Left ventricle myocardium inferior (tissue), 1 donor: ENCODE data around the gene KRT75. TPM values are rescaled to one million over a fixed set of nuclear protein-coding genes. Genes with fewer than 3 reads are reported as not detected.

Experiments used
- DNase-seq: peaks from one replicate; pipeline ENCODE4 v3.0.0-alpha.2; 2020
- H3K27ac ChIP-seq: fragments of 200-600 bp; replicated peaks from 2 replicates; pipeline ENCODE4 v1.8.0; 2021
- H3K27me3 ChIP-seq: fragments of 200-600 bp; 2 replicates; pipeline ENCODE4 v1.8.0; 2021; ENCODE audit warnings: low read depth
- H3K36me3 ChIP-seq: fragments of 200-600 bp; 2 replicates; pipeline ENCODE4 v1.8.0; 2021
- H3K4me1 ChIP-seq: fragments of 200-600 bp; 2 replicates; pipeline ENCODE4 v1.8.0; 2021
- H3K4me3 ChIP-seq: fragments of 200-600 bp; 2 replicates; pipeline ENCODE4 v1.8.0; 2021; ENCODE audit warnings: mild to moderate bottlenecking, moderate library complexity
- H3K9me3 ChIP-seq: fragments of 200-600 bp; replicated peaks from 2 replicates; pipeline ENCODE4 v1.8.0; 2021
- intact Hi-C: fragments of 100-400 bp; cut with micrococcal nuclease; formaldehyde crosslinking; loops from one replicate; pipeline ENCODE4 v1.11.0; 2022
- total RNA-seq: library from RNA; stranded (reverse); fragmentation: NEBNext Ultra II Directional; extraction: Animal tissue kit (Norgen Biotek cat#: 25700); gene quantifications from one replicate; pipeline ENCODE4 v1.2.1, GENCODE V29; 2021
- TF ChIP-seq, protein P1 (sequence below): fragments of 200-600 bp; IDR thresholded peaks from 2 replicates; pipeline ENCODE4 v1.8.0; 2021; ENCODE audit warnings: antibody characterized with exemption, mild to moderate bottlenecking, borderline replicate concordance
- donor health status: DM: no; HTN: yes; CAD: no; lungs with severe emphysema.

Gene KRT75
- total RNA-seq, 1 donor from 2014 or later, result not detected

DNA sequence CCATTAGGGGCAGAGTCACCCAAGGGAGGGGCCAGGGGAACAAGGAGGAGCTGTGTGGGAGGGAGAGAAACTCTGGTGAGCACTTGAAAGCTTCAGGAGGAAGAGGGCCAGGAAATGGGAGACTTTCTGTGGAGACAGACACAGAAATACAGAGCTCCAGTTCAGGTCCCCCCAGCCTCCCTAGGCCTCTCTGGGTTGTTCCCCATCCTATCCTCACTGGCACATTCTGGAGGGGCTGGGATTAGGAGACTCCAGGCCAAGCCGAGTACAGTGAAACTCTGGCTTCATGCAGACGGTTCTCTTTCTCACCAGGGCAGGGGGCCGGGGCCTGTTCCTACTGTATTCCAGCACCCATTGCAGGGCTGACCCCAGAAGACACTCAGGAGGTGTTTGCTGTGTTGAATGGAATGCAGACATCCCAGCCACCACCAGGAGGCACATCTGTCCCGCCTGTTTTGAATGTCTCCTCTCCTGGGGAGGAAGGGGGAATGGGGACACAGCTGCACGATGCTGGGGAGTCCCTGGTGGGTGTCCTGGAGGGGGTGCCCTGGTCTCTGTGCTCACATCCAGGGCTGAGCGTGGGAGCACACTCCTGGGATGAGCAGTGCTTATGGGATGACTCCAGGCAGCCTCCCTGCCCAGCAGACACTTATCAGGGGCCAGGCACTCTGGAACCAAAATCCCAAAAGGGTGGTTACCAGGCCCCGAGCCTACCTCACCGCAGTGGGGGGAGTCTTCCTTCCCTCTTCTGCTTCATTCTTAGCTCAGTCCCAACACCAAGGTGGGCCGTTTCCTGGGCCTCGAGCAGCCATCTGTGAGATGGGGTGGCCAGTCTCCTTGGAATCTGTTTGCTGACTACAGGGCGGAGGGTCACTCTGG is 43.2 kb downstream of the KRT75 start:
- intact Hi-C loops, result no loop called here
- Histone ChIP-seq H3K27ac (peak overlapping the region; percentile 12), H3K9me3 (no peaks in the 10 kb centered on the region), H3K4me1 (peaks cover 12% of the 10 kb centered on the region), H3K36me3 (no peaks in the 10 kb centered on the region), H3K4me3 (no peak overlapping the region), H3K27me3 (peaks cover 33% of the 10 kb centered on the region)
- TF ChIP-seq, protein P1, sequence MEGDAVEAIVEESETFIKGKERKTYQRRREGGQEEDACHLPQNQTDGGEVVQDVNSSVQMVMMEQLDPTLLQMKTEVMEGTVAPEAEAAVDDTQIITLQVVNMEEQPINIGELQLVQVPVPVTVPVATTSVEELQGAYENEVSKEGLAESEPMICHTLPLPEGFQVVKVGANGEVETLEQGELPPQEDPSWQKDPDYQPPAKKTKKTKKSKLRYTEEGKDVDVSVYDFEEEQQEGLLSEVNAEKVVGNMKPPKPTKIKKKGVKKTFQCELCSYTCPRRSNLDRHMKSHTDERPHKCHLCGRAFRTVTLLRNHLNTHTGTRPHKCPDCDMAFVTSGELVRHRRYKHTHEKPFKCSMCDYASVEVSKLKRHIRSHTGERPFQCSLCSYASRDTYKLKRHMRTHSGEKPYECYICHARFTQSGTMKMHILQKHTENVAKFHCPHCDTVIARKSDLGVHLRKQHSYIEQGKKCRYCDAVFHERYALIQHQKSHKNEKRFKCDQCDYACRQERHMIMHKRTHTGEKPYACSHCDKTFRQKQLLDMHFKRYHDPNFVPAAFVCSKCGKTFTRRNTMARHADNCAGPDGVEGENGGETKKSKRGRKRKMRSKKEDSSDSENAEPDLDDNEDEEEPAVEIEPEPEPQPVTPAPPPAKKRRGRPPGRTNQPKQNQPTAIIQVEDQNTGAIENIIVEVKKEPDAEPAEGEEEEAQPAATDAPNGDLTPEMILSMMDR, result peak; percentile 53
- no peak for DNase-seq

DNA sequence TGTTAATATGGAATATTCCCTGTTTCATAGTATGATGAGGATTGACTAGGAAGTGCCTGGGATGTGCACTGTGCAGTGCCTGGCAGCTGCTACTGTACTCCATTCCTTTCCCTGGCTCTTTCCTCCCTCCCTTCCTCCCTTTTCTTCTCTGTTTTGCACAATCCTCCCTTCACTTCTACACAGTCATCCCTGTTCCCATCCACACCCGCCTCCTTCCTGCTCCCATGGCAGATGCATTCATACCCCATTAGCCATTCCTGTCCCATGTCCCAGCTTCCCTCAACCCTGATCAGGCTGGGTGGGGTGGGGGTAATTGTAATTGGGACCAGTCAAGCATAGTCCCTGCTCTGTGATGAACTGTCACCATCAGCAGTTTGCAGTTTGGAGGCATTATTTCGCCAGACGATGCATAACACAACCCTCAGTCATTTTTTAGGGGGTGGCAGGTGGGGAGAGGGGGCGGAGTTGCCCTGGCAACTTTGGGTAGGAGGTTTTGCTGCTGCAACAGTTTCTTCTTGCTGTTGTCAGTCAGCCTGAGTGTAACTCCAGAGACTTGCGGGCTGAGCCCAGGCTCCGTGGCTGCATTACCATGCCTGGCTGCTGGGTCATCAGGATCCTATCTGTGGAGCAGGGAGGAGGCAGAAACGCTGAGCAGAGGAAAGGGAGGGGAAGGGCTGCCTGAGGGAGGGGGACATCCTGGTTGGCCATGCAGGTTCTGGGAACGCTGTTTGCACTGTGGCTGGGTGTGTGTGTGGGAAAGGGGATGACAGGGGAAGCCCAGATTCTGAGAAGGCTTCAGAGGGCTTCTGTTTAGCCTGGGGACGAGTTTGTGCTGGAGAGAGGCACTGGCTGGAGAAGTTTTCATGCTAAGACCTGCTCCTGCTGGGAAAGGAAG is 44.6 kb downstream of the KRT75 start:
- no peak for DNase-seq
- peaks cover 12% of the 10 kb centered on the region for H3K4me1 ChIP-seq

DNA sequence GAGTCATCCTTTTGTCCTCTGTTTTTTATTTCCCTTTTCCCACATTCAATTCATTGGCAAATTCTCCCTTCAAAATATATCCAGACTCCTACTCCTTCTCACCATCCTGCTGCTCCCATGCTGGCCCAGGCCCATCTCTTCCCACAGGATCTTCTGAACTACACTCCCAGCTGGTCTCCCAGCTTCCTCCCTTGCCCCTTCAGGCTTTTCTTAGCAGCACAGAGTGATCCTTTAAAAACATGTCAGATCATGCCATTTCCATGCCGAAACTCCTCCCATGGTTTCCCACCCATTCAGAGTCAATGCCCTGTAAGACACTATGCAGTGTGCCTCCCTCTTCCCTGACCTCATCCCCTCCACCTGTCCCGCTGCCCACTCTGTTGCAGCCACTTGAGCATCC is 46.3 kb downstream of the KRT75 start:
- DNase-seq, result no peak
- Histone ChIP-seq H3K4me3 (no peak overlapping the region), H3K9me3 (no peaks in the 10 kb centered on the region), H3K36me3 (no peaks in the 10 kb centered on the region), H3K27ac (no peak overlapping the region), H3K27me3 (peaks cover 38% of the 10 kb centered on the region), H3K4me1 (peaks cover 12% of the 10 kb centered on the region)
- intact Hi-C loops, result no loop called here
- TF ChIP-seq, protein P1, result no peak

More for the DNA sequence above, 44.6 kb downstream of the KRT75 start:
- TF ChIP-seq, protein P1, result no peak
- Histone ChIP-seq H3K27me3 (peaks cover 30% of the 10 kb centered on the region), H3K4me3 (no peak overlapping the region), H3K27ac (no peak overlapping the region), H3K9me3 (no peaks in the 10 kb centered on the region), H3K36me3 (no peaks in the 10 kb centered on the region)
- intact Hi-C loops, result no loop called here

DNA sequence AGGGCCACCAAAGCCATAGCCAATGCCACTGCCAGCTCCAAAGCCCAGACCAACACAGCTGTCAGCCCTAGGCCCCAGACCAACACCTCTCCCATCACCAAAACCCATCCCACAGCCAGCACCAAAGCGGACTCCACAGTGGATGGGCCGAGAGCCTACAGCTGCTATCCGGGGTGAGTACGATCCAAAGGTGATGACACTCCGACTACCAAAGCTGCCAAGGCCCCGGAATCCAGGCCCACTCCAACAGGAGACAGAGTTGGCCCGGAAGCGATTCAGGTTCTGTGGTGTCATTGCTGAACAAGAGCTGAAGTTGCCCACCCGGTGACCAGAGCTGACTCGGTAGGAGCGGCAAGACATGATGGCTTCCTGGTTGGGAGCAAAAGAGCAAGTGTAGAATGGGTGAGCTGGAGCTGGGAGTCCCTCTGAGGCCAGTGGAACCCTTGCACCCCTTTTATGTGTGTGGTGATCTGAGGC is 48.9 kb downstream of the KRT75 start, which contains the start of gene KRT84:
Gene KRT84, minus strand, starts transcription at position 427 of the 477 bp plus-strand sequence. Its CDS starts 67 bp downstream, at position 360.
- H3K27ac ChIP-seq, result no peak within 1 kb of the TSS
- no peaks in the 10 kb centered on the region for H3K4me1 ChIP-seq
- TF ChIP-seq, protein P1, result no peak
- H3K4me3 ChIP-seq, result no peak within 1 kb of the TSS
- no peak for DNase-seq
- H3K9me3 ChIP-seq, result no peaks in the 10 kb centered on the region
- H3K36me3 ChIP-seq, result no peaks in the 10 kb centered on the region
- peaks cover 38% of the 10 kb centered on the region for H3K27me3 ChIP-seq
- intact Hi-C loops, result no loop called here

DNA sequence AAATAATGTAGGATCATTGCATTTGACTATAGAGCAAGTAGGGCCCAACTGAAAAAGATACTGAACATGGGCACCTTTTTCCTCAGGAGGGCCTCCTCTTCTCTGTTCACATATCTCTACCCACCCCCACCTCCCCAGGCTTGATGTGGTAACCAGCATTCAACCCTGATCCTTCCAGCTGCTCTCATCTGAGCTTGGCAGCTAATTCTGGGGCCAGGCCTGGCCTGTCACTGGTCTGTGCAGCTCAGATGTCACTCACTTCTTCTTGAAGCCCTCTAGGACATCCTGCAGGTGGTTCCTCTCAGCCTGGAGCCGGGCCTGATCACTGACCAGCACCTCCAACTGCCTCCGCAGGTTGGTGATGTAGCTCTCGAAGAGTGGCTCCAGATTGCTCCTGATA is 50.8 kb downstream of the KRT75 start:
- TF ChIP-seq, protein P1, result no peak
- DNase-seq, result no peak
- Histone ChIP-seq H3K4me3 (no peak overlapping the region), H3K36me3 (no peaks in the 10 kb centered on the region), H3K9me3 (no peaks in the 10 kb centered on the region), H3K27ac (no peak overlapping the region), H3K4me1 (no peaks in the 10 kb centered on the region), H3K27me3 (peaks cover 39% of the 10 kb centered on the region)
- intact Hi-C loops, result no loop called here
